Pons (tissue), 1 donor: ENCODE data around the gene FBXO15.

ENCODE experiments used
- DNase-seq: peaks from one replicate; pipeline ENCODE4 v3.0.0-alpha.2; 2016; ENCODE audit warnings: low spot score

FBXO15 gene

GRCh38 chr18:74113711-74114110 is 33.9 kb downstream of the FBXO15 start:
- peak; percentile 30 for DNase-seq

- DNase-seq: no peak
Measured at GRCh38 chr18:74110976-74111375, 36.7 kb downstream of the FBXO15 start.

GRCh38 chr18:74110149-74110548 is 37.5 kb downstream of the FBXO15 start:
- no peak for DNase-seq

- DNase-seq: no peak
Measured at GRCh38 chr18:74108460-74108859, 39.2 kb downstream of the FBXO15 start.

GRCh38 chr18:74097803-74098202 is 49.8 kb downstream of the FBXO15 start:
- no peak for DNase-seq

GRCh38 chr18:74092922-74093321 is 54.7 kb downstream of the FBXO15 start:
- DNase-seq: no peak

GRCh38 chr18:74084184-74084855 is 63.3 kb downstream of the FBXO15 start:
- DNase-seq: no peak

GRCh38 chr18:74083557-74083952 is 64.1 kb downstream of the FBXO15 start:
- no peak for DNase-seq

- DNase-seq: peak; percentile 21
Measured at GRCh38 chr18:74082742-74083556, 64.7 kb downstream of the FBXO15 start.

- DNase-seq: peak; percentile 82
Measured at GRCh38 chr18:74081966-74082741, 65.5 kb downstream of the FBXO15 start.

GRCh38 chr18:74078257-74078656 is 69.4 kb downstream of the FBXO15 start:
- DNase-seq: no peak

- DNase-seq: no peak
Measured at GRCh38 chr18:74074668-74075564, 72.7 kb downstream of the FBXO15 start.

- no peak for DNase-seq
Measured at GRCh38 chr18:74073957-74074667, 73.5 kb downstream of the FBXO15 start.

GRCh38 chr18:74069178-74070050 is 78.2 kb downstream of the FBXO15 start:
- no peak for DNase-seq

GRCh38 chr18:74068296-74068695 is 79.3 kb downstream of the FBXO15 start:
- DNase-seq: no peak

GRCh38 chr18:74066018-74066417 is 81.6 kb downstream of the FBXO15 start:
- DNase-seq: no peak

- no peak for DNase-seq
Measured at GRCh38 chr18:74065366-74065765, 82.3 kb downstream of the FBXO15 start.

- no peak for DNase-seq
Measured at GRCh38 chr18:74064510-74064909, 83.1 kb downstream of the FBXO15 start.

- DNase-seq: no peak
Measured at GRCh38 chr18:74063557-74063956, 84.1 kb downstream of the FBXO15 start.

- no peak for DNase-seq
Measured at GRCh38 chr18:74063023-74063422, 84.6 kb downstream of the FBXO15 start.
